Mucosa of gallbladder (tissue), 1 donor: ENCODE measurements around the gene TMEM175. TPM values are rescaled to one million over a fixed set of nuclear protein-coding genes. Genes with fewer than 3 reads are reported as not detected.
"Not testable (repeated sequence)": the region's sequence is repeated elsewhere in the genome, so short reads cannot be mapped to it uniquely, and the experiment has no call there.

Experiments used
- DNase-seq: peaks from one replicate; pipeline ENCODE4 v3.0.0-alpha.2; 2020; ENCODE audit warnings: low spot score
- total RNA-seq: library from RNA; stranded (reverse); gene quantifications from one replicate; pipeline ENCODE4 v1.2.1, GENCODE V29; 2021
- donor health status: DM: no; HTN: no; CAD: no.

TMEM175 gene
- total RNA-seq, 1 donor from 2014 or later, result 48.8 TPM

DNA sequence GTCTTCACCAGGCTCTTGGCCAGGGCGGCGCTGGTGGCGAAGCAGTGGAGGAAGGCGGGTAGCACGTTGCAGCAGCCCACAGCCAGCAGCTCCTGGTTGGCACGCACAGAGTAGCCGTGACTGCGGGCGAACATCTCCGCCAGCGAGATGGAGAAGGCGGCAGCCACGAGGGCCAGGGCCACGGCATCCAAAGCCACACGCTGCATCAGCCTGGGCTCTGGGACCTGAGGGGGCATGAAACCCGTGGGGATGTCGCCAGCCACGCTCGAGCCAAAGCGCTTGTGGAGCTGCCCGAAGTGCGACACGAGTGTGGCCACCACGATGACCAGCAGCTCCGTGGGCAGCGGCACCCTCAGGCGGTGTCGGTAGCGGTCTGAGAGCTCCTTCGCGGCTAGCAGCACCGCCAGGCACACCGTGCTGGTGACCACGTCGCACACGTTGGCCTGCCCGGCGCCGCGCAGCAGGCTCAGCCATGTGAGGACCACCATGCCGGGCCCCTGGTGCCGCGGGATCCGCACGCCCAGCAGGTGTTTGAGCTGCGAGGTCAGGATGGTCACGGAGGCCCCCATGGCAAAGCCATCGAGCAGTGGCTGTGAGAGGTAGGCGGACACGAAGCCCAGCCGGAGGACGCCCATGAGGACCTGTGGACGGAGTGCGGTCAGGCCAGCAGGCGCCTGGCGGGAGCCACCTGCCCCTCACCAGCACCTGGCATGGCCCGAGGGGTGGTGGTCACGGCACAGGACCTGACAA, 57.6 kb downstream of the TMEM175 start:
- DNase-seq, result no peak

DNA sequence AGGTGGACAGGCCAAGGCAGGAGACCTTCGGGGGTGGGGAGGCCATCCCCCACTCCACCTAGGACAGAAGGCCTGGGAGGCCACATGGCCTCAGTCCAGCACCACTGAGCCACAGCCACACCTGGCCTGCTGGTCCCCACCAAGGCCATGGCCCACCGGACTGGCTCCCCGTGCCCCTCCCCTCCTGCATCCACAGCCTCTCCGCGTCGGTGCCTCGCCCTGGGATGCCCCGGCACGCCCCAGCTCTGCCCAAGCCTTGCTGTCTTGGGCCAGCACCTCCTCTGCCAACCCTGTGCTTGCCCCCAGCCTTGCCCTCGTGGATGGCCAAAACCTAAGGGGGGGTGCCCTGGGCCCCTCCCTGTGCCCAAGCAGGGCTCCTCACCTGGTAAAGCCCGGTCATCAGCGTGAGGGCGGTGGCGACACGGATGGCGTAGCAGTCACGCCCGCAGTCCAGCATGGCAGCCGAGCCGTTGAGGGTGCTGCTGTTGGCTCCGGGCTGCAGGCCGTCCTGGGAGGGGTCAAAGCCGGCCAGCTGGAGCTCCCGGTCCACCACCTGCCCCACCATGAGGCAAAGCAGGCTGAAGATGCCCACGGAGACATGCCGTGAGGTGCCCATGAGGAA, 58.6 kb downstream of the TMEM175 start:
- DNase-seq, result no peak

DNA sequence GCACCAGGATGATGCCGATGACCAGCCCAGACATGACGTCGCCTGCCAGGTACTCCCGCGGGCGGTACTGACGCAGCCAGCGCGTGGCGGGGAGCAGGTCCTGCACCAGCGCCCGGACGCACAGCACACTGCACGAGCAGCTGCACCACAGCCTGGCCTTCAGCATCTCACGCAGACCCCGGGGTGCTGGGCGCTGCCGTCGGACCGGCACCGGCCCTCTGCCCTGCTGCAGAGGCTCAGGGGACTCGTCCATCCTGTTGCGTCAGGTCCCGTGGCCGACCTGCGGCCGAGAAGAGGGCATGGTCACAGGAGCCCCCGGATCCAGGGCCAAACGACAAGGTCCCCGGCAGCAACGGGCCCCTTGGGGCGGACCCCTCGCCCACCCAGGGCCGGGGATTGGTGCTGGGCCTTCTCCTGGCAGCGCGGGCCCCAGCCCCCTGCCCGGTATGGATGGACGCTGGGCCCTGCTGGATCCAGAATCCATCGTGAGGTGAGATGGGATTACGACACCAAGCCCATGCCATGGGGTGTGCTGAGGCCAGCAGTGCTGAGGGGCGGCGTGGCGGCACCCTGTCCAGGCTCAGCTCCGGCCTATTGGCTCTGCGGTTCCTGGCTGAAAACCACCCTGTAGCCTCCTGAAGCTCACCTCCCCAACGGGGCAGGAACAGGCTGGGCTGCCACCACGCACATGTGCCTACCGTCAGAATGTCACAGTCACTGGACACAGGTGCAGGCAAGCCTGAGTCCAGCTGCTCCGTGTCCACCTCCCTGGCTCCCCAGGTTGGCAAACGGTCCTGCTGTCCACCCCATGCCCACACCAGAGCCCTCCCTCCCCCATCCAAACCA, 59.4 kb downstream of the TMEM175 start:
- no peak for DNase-seq

DNA sequence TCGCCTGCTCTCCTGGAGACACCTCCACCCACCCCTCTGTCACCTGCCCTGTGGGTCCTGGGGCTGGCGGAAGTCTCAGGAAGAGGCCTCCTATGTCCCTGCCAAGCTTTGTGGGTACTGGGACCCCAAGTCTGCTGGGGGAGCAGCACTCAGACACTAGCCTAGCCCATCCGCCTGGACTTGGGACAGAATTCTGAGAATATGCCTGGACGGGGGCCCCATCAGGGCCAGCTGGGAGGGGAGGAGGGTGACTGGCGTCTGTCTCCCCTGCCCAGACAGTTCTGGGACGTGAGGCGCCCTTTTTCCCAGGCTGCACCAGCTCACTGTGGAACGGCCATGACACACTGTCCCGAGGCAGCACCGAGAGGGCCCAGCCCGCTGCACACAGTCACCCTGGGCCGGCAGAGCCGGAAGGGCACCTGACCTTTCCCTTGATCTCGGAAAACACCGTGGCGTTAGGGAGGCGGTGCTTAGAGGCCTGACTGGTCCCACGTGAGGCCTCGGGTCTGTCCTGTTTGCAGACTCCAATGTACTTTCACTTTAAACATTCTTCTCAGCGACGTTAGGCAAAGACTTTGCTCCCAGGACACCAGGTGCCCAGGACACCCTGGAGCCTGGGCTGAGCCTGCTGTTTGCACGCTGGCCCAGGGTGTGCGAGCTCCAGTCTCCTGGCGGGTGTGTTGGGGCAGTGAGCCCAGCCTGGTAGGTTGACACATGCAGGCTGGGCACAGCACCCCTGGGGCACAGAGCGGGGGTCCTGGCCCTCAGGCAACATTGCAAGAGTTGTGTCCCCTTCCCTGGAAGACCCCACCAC, 60.2 kb downstream of the TMEM175 start:
- DNase-seq, result peak; percentile 88

DNA sequence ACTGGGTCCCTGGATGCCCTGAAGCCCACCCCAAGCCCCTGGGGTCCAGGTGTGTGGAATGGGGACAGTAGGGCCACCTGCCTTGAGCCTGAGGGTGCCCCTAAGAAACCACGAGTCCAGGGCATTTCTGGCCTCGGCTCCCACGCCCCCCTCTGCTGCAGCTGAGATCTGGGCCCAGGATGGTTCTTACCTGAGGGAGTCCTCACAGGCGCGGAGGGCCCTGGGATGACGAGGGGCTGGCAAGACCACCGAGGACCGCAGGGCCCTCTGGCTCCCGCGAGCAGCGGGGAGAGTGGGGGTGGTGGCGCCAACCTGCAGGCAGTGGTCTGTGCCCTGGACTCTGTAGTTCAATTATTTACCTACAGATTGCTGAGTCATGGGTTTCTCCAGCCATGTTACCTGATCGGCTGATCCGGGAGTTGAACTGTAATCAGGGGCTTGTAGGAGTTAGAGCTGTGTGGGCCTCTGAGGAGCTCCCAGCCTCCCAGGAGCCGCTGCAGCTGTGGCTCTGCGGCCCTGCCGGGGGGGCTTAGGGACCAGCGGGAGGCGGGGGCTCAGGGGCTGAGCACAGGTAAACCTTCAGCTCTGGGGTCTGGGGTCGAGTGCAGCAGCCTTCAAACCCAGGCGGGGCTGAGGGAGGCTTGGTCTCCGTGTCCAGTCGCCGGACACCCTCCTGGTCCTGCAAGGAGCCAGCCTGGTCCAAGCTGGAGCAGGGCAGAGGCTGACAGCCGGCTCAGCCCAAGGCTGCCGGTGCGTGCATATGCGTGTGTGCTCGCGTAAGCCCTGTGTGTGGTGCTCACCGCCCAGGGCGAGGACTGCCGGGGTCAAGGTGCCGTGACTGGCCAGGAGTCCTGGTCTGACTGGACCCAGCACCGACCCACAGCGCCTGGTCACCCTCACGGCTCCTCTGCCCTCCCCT, 61.1 kb downstream of the TMEM175 start, which contains the start of gene SLC26A1:
Gene SLC26A1, minus strand, starts transcription at position 294 of the 919 bp plus-strand sequence. CDS start 1,701 bp downstream, outside the sequence.
- peak; percentile 38 for DNase-seq

DNA sequence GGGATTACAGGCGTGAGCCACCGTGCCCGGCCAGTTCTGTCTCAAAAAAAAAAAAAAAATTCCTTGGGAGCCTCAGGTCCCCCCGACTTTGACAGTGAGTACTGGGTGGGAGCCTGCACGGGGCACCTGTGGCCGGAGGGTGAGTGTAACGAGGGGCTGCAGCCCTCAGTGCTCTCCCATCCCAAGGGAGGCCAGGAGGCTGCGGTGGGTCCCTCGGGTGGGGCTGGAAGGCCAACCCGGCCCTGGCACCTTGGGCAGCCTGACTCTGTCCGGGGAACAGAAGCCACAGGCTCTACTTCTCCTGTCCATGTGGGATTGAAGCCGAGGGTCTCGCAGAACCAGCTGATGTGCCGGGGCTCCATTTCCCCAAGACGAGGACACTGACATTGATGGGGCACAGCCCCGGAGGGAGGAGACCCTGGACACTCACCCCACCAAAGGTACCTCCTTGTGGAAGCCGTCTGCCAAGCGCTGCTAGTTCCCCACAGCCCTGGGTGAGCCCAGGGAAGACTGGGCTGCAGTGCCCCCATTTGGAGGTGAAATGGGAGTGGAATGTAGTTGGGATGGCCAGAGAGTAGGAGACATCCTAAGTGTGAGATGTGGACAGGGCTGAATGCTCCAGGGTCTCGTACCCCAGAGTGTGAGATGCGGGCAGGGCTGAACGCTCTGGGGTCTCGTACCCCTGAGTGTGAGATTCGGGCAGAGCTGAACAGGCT, 63.2 kb downstream of the TMEM175 start:
- no peak for DNase-seq

DNA sequence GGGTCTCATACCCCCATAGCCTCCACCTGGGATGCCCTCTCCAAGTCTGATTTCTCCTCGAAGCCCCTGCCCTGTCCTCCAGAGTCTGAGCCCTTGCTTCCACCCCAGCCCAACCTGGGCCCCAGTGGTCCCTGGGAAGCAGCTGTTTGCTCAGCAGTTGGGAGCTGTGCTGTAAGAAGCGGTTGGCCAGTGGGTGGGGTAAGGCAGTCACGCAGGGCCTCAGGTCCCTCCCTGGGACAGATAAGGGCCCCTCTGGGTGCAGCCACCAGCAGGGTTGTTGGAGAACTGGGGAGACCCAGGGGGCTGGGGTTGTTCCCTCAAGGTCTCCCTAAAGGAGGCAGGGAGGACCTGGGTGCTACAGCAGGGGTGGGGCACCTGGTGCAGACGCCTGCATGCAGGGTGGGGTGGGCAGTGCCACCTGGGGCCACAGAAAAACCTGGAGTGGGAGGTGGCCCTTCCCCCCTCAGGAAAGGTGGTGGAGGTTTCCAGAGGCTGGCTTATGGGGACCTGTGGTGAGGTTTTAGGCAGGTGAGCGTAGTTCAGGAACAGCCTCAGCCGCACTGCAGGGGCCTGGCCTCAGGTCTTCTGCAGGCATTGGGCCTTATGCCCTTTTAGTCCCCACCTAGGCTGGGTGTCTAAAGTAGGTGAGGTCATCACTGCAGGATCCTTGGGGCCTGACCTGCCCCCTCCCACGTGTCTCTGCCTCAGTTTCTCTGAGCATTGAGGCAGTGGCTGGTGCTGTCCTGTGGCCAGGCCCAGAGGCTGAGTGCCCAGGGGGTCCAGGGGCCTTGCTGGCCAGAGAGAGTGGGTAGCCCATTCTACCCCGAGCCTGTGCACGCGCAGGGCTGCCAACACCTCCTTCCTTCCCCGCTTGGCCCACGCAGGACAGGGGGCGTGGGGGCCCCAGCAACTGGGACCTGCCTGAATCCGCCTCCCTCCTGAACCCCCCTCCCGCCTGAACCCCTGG, 64.1 kb downstream of the TMEM175 start:
- DNase-seq, result no peak

DNA sequence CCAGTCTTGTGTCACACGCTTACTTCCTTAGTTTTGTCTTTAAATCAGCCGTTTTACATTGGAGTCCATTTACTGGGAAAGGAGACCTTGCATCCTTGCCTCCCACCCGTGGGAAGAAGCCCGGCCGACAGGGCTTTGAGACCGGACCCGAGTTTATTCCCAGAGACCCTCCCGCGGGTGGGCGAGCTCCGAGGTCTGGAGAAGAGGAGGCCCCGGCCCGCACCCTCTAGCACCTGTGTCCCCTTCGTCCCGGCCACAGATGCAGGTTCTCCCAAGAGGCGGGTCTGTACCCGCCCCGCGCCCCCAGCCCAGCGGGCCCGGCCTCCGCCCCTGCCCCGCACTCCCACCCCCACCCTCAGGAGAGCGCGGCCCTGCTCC, 64.7 kb downstream of the TMEM175 start:
- DNase-seq, result no peak

DNA sequence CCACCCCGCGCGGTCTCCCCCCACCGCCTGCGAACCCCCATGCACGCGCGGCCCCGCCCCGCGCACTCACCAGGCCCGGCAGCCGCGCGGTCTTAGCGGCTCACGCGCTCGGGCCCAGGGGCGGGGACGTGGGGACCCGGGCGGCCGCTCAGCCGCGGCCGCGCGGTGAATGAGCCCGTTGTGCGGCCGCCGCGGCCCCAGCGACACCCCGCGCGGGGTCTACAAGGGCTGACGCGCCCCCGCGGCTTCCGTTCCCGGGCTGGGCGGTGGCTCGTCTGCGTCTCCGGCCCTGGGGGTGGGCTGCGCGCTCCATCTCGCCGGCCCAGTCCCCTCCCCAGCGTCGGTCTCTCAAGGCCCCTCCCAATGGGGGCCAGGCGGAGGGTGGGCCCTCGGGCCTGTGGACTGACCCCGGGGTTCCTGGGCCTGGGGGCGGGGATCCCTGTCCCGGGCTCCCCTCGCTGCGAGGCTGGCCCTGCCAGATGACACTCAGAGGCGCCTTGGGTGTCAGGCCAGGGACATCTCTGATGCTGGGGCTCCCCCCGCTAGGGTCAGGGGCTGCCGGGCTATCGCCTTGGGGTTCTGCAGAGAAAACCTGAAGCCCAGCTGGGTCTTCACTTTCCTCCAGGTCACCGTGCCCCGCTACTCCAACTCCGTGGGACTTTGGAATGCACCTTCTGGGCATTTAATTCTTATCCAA, 65.3 kb downstream of the TMEM175 start:
- no peak for DNase-seq

DNA sequence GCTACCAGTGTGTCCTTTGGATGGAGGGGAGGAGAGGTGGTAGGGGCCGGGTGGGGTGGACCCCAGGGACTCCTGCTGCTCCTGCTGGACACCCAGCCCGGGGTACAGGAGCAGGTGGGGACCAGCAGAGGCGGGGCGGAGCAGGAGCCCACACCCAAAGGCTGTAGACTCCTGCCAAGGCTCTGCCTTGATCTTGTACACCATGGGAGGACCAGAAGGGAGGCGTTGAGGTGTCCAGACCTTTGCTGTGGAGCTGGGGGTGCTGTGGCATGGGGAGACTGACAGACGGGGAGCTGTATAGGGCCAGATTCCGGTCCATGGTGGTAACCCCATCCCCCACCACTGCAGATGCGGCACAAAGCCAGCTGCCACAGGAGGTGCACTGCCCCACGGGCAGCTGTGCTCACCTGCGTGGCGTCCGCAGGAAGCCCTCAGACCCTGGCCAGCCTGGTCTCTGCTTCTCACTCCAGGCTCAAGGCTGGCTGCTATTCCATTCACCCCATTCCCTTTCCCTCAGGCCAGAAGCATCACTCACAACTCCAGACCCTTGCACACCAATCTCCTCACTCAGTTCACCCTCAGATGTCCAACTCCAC, 65.9 kb downstream of the TMEM175 start:
- no peak for DNase-seq

DNA sequence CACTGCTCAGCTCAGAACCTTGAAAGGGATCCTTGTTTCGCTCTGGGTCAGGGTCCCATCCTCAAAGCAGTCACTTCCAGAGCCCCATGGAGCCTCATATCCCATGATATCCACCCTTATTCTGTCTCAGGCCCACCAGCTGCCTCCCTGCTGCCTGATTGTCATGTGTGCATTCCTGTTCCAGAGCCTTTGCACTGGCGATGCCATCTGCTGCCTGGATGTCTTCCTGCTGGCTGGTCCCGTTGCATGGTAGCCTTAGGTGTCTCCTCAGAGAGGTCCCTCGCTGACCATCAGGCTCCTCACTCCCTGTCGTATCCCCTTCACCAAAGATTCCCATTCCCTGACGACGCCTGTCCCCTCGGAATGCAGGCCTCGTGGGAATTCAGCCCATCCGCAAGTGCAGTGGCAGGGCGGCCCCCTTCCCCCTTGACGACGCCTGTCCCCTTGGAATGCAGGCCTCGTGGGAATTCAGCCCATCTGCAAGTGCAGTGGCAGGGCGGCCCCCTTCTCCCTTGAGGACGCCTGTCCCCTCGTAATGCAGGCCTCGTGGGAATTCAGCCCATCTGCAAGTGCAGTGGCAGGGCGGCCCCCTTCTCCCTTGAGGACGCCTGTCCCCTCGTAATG, 67.1 kb downstream of the TMEM175 start:
- DNase-seq, result not testable (repeated sequence)

DNA sequence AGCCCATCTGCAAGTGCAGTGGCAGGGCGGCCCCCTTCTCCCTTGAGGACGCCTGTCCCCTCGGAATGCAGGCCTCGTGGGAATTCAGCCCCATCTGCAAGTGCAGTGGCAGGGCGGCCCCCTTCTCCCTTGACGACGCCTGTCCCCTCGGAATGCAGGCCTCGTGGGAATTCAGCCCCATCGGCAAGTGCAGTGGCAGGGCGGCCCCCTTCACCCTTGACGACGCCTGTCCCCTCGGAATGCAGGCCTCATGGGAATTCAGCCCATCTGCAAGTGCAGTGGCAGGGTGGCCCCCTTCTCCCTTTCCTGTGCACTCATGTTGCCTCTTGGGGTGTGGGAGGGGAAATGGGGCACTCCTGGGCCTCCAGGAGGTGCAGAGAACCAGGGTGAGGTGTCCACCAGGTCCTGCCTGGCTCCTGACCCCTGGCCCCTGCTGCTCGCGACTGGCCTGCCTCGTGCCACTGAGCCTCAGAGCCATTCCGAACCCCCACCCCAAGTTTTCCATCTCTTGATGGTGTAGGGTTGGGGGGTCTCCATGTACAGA, 67.7 kb downstream of the TMEM175 start:
- DNase-seq, result no peak

DNA sequence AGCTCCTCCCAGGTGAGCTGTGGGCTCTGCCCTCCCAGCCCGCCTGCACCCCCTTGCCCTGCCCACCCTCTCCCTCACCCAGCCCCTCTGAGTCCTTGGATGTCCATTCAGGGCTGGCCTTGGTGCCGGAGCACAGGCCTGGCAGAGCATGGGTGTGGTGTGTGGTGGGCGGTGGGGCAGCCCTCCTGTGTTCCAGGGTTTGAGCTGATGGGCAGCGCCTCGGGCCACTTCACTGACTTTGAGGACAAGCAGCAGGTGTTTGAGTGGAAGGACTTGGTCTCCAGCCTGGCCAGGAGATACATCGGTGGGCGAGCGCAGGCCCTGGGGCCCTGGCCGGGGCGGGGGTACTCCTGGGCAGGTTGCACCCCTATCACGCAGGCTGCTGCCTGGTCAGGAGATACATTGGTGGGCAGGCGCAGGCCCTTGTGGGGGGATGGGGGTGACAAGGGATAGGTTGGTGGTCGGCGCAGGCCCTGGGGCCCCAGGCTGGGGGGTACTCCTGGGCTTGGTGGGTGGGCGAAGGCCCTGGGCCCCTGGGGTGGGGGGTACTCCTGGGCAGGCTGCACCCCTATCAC, 68.5 kb downstream of the TMEM175 start:
- DNase-seq, result no peak

DNA sequence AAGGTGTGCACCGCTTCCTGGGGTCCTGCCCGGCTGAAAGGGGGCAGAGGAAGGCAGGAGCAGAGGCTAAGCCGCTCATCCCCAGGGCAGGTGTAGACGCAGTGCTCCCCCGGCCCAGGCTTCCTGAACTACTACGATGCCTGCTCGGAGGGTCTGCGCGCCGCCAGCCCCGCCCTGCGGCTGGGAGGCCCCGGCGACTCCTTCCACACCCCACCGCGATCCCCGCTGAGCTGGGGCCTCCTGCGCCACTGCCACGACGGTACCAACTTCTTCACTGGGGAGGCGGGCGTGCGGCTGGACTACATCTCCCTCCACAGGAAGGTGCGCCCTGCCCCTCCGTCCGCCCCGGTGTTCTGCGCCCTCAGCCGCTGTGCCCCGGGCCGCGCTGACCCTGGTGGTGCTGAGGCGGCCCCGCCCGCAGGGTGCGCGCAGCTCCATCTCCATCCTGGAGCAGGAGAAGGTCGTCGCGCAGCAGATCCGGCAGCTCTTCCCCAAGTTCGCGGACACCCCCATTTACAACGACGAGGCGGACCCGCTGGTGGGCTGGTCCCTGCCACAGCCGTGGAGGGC, 69.4 kb downstream of the TMEM175 start:
- no peak for DNase-seq

DNA sequence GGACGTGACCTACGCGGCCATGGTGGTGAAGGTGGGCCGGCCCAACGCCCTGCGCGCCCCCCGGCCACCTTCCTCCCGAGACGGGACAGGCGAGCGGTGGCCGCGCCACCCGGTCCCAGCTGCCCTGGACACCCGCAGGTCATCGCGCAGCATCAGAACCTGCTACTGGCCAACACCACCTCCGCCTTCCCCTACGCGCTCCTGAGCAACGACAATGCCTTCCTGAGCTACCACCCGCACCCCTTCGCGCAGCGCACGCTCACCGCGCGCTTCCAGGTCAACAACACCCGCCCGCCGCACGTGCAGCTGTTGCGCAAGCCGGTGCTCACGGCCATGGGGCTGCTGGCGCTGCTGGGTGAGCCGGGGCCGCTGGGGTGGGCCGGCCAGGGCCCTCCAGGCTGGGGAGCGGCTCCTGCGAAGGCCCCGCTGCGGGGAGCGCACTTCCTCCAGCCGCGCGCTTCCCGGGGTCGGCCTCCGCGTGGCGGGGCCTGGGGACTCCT, 69.9 kb downstream of the TMEM175 start:
- no peak for DNase-seq
